GM12878 (cell line): Measurements from ENCODE around the gene PTPN21. TPM values are rescaled to one million over a fixed set of nuclear protein-coding genes. Genes with fewer than 3 reads are reported as not detected.

Experiments
- ATAC-seq: fragments of 200-7000 bp; cut with Tn5 transposase; 3 replicates; pipeline ENCODE4 v1.9.1; 2020; ENCODE audit warnings: mild to moderate bottlenecking, moderate library complexity
- BruUV-seq: library from RNA; stranded (reverse); fragments of 400-500 nt; replicated peaks from 2 replicates; lab custom pipeline; 2021; lab: Mats Ljungman, UMichigan
- CTCF ChIA-PET: fragments of 300-600 bp; sonication (Branson Sonifier 250); formaldehyde crosslinking; extraction: SDS; loops from one replicate; lab custom pipeline; 2021; ENCODE audit warnings: inconsistent platforms; lab: Yijun Ruan, JAX
- POLR2A ChIA-PET: fragments of 350-600 bp; formaldehyde crosslinking; extraction: SDS; loops from one replicate; lab custom pipeline; 2021; ENCODE audit warnings: inconsistent platforms; lab: Charles Lee
- RAD21 ChIA-PET: fragments of 300-600 bp; sonication (Branson Sonifier 250); formaldehyde crosslinking; loops from one replicate; lab custom pipeline; 2023; ENCODE audit warnings: antibody characterized with exemption; ENCODE audit not compliant: unreplicated experiment; lab: Charles Lee
- SMC1A ChIA-PET: fragments of 300-600 bp; sonication (Branson Sonifier 250); formaldehyde crosslinking; loops from one replicate; lab custom pipeline; 2023; ENCODE audit not compliant: unreplicated experiment, uncharacterized antibody; lab: Charles Lee
- DNase-seq: peaks from one replicate; pipeline ENCODE4 v3.0.0-alpha.2; 2011; ENCODE audit warnings: low read depth, low spot score
- FAIRE-seq: peaks from 3 replicates; lab custom pipeline; 2011; peaks lifted over from hg19 to GRCh38; lab: Jason Lieb, UNC
- H2AFZ ChIP-seq: 2 replicates; pipeline ENCODE4 v1.6.0; 2011; ENCODE audit warnings: low read depth, low read length, control low read depth; ENCODE audit not compliant: control insufficient read depth
- H3K27ac ChIP-seq: 2 replicates; pipeline ENCODE4 v1.5.1; 2011; ENCODE audit warnings: control low read depth; ENCODE audit not compliant: control insufficient read depth, insufficient read depth
- H3K27me3 ChIP-seq, 2 experiments: replicated peaks in 1 of 2; 2 replicates each; pipeline versions ENCODE4 v1.6.0 to v1.6.1; 2011; ENCODE audit warnings: low read length in 1 of 2; ENCODE audit not compliant: control insufficient read depth in 2 of 2, insufficient read depth in 2 of 2
- H3K36me3 ChIP-seq, 2 experiments: 2 replicates each; pipeline ENCODE4 v1.5.1; 2011; ENCODE audit warnings: low read length in 1 of 2; ENCODE audit not compliant: control insufficient read depth in 2 of 2, insufficient read depth in 2 of 2
- H3K4me1 ChIP-seq: 2 replicates; pipeline ENCODE4 v1.6.1; 2011; ENCODE audit warnings: mild to moderate bottlenecking, low read length, moderate library complexity, mixed read lengths; ENCODE audit not compliant: control insufficient read depth, insufficient read depth
- H3K4me2 ChIP-seq: 2 replicates; pipeline ENCODE4 v1.6.0; 2011; ENCODE audit warnings: control low read depth; ENCODE audit not compliant: control insufficient read depth, insufficient read depth
- H3K4me3 ChIP-seq: fragments of 200-600 bp; sonication (generic); 2 replicates; pipeline ENCODE4 v1.5.1; 2016
- H3K79me2 ChIP-seq: 2 replicates; pipeline ENCODE4 v1.6.0; 2011; ENCODE audit warnings: low read length; ENCODE audit not compliant: control insufficient read depth, insufficient read depth
- H3K9ac ChIP-seq: 2 replicates; pipeline ENCODE4 v1.8.0; 2011; ENCODE audit warnings: low read length, control low read depth, mixed read lengths; ENCODE audit not compliant: control insufficient read depth, insufficient read depth
- H3K9me3 ChIP-seq: replicated peaks from 3 replicates; pipeline ENCODE4 v1.5.1; 2011; ENCODE audit warnings: mild to moderate bottlenecking, low read length; ENCODE audit not compliant: control insufficient read depth, insufficient read depth
- H4K20me1 ChIP-seq: 2 replicates; pipeline ENCODE4 v1.6.0; 2011; ENCODE audit not compliant: control insufficient read depth, insufficient read depth
- CREM ChIP-seq: IDR thresholded peaks from 2 replicates; pipeline ENCODE4 v1.6.1; 2014; ENCODE audit warnings: antibody characterized with exemption, low read depth
- EED ChIP-seq: sonication (generic); IDR thresholded peaks from 2 replicates; pipeline ENCODE4 v1.6.1; 2016; ENCODE audit warnings: antibody characterized with exemption, low read depth
- EP300 ChIP-seq, 2 experiments: fragments of 150-350 bp in 1 of 2; IDR thresholded peaks; 2 replicates each; pipeline ENCODE4 v1.6.1; 2011 to 2012; ENCODE audit warnings: low read depth in 2 of 2, low read length in 2 of 2, borderline replicate concordance in 1 of 2, improper control_type of control experiment in 1 of 2, inconsistent platforms in 1 of 2; ENCODE audit not compliant: control insufficient read depth in 1 of 2
- JUND ChIP-seq: IDR thresholded peaks from 2 replicates; pipeline ENCODE4 v1.6.1; 2012; ENCODE audit warnings: low read depth, mild to moderate bottlenecking, low read length, improper control_type of control experiment, moderate library complexity
- SMAD1 ChIP-seq: fragments of 450-650 bp; IDR thresholded peaks from 2 replicates; pipeline ENCODE4 v1.6.1; 2018; ENCODE audit warnings: mild to moderate bottlenecking, low read depth; ENCODE audit not compliant: partially characterized antibody
- WGBS: methylation state at CpG from one replicate; pipeline ENCODE4 v1.1.6; 2016; ENCODE audit warnings: low lambda C conversion rate; ENCODE audit not compliant: insufficient replicate concordance, insufficient coverage; ENCODE audit errors: missing lambda C conversion rate; 5-methylcytosine and 5-hydroxymethylcytosine counted together
- in situ Hi-C: fragments of 300-500 bp; cut with MboI; formaldehyde crosslinking; loops from 9 replicates; pipeline ENCODE4 v1.14.3; 2018; ENCODE audit warnings: mixed read lengths
- intact Hi-C: fragments of 100-400 bp; cut with micrococcal nuclease; formaldehyde crosslinking; loops from one replicate; pipeline ENCODE4 v1.14.2; 2022; ENCODE audit not compliant: unreplicated experiment
- polyA plus RNA-seq, 11 experiments: library from polyadenylated mRNA; depleted of rRNA in 4 of 11; unstranded in 6 of 11; stranded (reverse) in 5 of 11; fragments of >200 nt; fragmentation: Nextera tagmentation in 4 of 11; fragmentation: Illumina TruSeq in 1 of 11; extraction: Ambion mirVana in 4 of 11; extraction: Trizol in 1 of 11; gene quantifications; 1 replicate in 1 of 11; 2 replicates in 10 of 11; pipeline versions ENCODE4 v1.2.1 to v1.2.3, GENCODE V29; 2011 to 2016; ENCODE audit warnings: inconsistent platforms in 2 of 11, missing spikeins in 2 of 11, low read depth in 1 of 11
- total RNA-seq, 4 experiments: library from RNA; depleted of rRNA in 3 of 4; stranded (reverse); fragments of >200 nt in 3 of 4; fragmentation: Illumina TruSeq in 1 of 4; extraction: Trizol in 1 of 4; gene quantifications; 2 replicates each; pipeline versions ENCODE4 v1.2.1 to v1.2.3, GENCODE V29; 2013 to 2021

Gene PTPN21
- total and polyA plus RNA-seq, 10 of the 15 experiments (the other 5 are each of a cell fraction or from before 2014, with no cell fraction given): 0.01 to 0.23 (median 0.04) TPM; not detected in 3

DNA sequence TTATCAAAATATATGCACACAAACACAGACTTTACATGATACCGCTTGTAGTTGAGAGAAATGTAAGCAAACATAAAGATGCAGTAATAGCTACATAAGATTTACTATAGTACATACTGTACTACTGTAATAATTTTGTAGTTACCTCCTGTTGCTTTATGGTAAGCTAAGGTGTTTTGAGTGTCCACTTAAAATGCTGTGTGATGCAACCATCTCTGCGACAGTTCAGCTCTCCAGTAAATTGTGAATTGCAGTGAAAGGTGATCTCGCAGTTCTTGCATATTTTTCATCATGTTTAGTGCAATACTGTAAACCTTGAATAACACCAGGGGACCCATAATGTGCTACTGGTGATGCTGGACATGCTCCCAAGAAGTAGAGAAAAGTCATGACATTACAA lies 29.6 kb upstream of the PTPN21 start:
- POLR2A ChIA-PET: no interaction called here
- peaks cover 0 to 16% of the 10 kb centered on the region in 2 experiments; a peak in 1 of 4 replicates for H3K36me3 ChIP-seq
- BruUV-seq: no TSS peak

GRCh38 chr14:88576222-88576621 lies 21.4 kb upstream of the PTPN21 start:
- intact Hi-C loops: no loop called here
- no peaks in the 10 kb centered on the region for H4K20me1 ChIP-seq
- no peak overlapping the region for H3K9ac ChIP-seq
- no peak overlapping the region for H2AFZ ChIP-seq
- POLR2A ChIA-PET: no interaction called here
- CTCF ChIA-PET: interaction anchor here (0.6 to 0.7 kb wide), 3 partner anchors 72 to 1683 kb away, joined by 3 read pairs; no protein-coding TSS in a partner anchor
- ATAC-seq (no peak), FAIRE-seq (no peak), DNase-seq (no peak)
- SMC1A ChIA-PET: no interaction called here
- no peak overlapping the region for H3K4me3 ChIP-seq
- H3K9me3 ChIP-seq: no peaks in the 10 kb centered on the region
- in situ Hi-C loops: no loop called here
- peaks cover 3 to 40% of the 10 kb centered on the region in 2 experiments; a peak in 3 of 4 replicates for H3K36me3 ChIP-seq
- no TSS peak for BruUV-seq
- H3K27me3 ChIP-seq: no peaks in the 10 kb centered on the region
- H3K4me1 ChIP-seq: no peaks in the 10 kb centered on the region
- H3K4me2 ChIP-seq: no peak overlapping the region
- no peak for TF ChIP-seq CREM
- RAD21 ChIA-PET: no interaction called here
- 97% methylated on average over 5 of the region's 5 CpGs for whole genome bisulfite sequencing
- no peaks in the 10 kb centered on the region for H3K79me2 ChIP-seq
- no peak overlapping the region for H3K27ac ChIP-seq

More for the DNA sequence above, 29.6 kb upstream of the PTPN21 start:
- H3K79me2 ChIP-seq: no peaks in the 10 kb centered on the region
- no peaks in the 10 kb centered on the region for H3K27me3 ChIP-seq
- H3K9ac ChIP-seq: no peak overlapping the region
- no peak for TF ChIP-seq JUND
- TF ChIP-seq SMAD1: no peak
- no peak for TF ChIP-seq EED
- TF ChIP-seq EP300 (IDR thresholded peaks at IDR 0.05; ENCODE audit: borderline replicate concordance in 1 of 2, control insufficient read depth in 1 of 2, low read depth in 2 of 2, low read length in 2 of 2): no peak
- FAIRE-seq: peak; percentile 54
- intact Hi-C loops (no loop called here), in situ Hi-C loops (no loop called here)
- no peaks in the 10 kb centered on the region for H4K20me1 ChIP-seq
- no peaks in the 10 kb centered on the region for H3K4me1 ChIP-seq
- no peak overlapping the region for H3K27ac ChIP-seq
- no peak overlapping the region for H3K4me2 ChIP-seq
- ChIA-PET SMC1A (interaction anchor here (0.7 to 1.1 kb wide), 3 partner anchors 10 to 610 kb away, joined by 3 to 4 read pairs (median 3); no protein-coding TSS in a partner anchor), CTCF (no interaction called here), RAD21 (no interaction called here)
- no peak for ATAC-seq
- WGBS: 98% methylated on average over 3 of the region's 3 CpGs
- H3K4me3 ChIP-seq: no peak overlapping the region
- H3K9me3 ChIP-seq: no peaks in the 10 kb centered on the region
- no peak for DNase-seq
- no peak overlapping the region for H2AFZ ChIP-seq
